22Rv1 (cell line): ENCODE measurements around the gene YEATS4.

Experiments
- H3K27ac ChIP-seq: fragments of 450-650 bp; 2 replicates; pipeline ENCODE4 v1.5.1; 2017
- ZFX ChIP-seq: fragments of 450-650 bp; IDR thresholded peaks from 2 replicates; pipeline ENCODE4 v1.6.1; 2017; ENCODE audit warnings: antibody characterized with exemption, borderline replicate concordance
- TF ChIP-seq, protein P1 (sequence below): fragments of 450-650 bp; IDR thresholded peaks from 2 replicates; pipeline ENCODE4 v1.5.1; 2017; ENCODE audit warnings: mild to moderate bottlenecking

The YEATS4 gene

DNA sequence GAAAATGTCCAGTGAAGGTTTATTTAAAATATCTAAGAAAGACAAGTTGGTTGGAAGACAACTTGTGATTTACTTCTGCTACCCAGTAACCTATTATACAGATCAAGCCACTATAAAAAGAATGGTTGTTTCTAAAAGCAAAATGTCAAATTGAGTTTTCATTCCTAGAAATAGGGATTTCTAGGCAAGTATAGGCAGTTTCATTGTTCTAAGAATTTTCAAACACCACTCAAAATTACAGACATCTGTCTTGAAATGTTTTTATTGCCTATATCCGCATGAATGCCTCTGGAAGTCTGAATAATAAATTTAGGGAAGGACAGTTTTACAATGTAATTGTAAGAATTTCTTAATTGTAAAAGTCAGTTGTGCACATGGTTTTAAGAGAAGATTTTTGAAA lies 8.6 kb downstream of the YEATS4 start:
- TF ChIP-seq, protein P1, sequence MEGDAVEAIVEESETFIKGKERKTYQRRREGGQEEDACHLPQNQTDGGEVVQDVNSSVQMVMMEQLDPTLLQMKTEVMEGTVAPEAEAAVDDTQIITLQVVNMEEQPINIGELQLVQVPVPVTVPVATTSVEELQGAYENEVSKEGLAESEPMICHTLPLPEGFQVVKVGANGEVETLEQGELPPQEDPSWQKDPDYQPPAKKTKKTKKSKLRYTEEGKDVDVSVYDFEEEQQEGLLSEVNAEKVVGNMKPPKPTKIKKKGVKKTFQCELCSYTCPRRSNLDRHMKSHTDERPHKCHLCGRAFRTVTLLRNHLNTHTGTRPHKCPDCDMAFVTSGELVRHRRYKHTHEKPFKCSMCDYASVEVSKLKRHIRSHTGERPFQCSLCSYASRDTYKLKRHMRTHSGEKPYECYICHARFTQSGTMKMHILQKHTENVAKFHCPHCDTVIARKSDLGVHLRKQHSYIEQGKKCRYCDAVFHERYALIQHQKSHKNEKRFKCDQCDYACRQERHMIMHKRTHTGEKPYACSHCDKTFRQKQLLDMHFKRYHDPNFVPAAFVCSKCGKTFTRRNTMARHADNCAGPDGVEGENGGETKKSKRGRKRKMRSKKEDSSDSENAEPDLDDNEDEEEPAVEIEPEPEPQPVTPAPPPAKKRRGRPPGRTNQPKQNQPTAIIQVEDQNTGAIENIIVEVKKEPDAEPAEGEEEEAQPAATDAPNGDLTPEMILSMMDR = no peak
- no peak for TF ChIP-seq ZFX
- H3K27ac ChIP-seq = no peak overlapping the region

DNA sequence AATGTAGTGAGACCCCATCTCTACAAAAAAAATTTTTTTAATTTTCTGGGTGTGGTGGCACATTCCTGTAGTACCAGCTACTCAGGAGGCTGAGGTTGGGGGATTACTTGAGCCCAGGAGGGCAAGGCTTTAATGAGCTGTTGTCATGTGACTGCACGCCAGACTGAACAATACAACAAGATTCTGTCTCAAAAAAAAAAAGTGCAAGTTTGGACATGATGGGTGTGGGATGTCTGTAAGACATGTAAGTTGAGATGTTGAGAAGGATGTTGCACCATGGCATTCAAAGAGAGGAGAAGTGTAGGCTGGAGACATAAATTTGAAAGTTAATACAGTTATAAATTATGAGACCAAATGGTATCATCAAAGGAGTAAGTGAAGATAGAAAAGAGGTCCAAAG lies 23.5 kb downstream of the YEATS4 start:
- TF ChIP-seq, protein P1 = no peak
- no peak for TF ChIP-seq ZFX
- no peak overlapping the region for H3K27ac ChIP-seq

DNA sequence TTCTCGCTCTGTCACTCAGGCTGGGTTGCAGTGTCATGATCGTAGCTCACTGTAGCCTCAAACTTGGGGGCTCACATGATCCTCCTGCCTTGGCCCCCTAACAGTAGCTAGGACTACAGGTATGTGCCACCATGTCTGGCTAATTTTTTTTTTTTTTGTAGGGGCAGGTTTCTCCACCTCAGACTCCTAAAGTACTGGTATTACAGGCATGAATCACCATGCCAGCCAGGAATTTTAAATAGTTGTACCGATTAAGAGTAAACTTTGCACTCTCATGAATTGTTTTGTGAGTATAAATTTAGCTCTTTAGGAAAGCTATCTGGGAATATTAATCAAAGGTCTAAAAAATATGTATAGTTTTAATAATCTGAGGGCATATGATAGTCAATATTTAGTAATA lies 25.5 kb downstream of the YEATS4 start:
- no peak overlapping the region for H3K27ac ChIP-seq
- TF ChIP-seq, protein P1 = no peak
- TF ChIP-seq ZFX = no peak

DNA sequence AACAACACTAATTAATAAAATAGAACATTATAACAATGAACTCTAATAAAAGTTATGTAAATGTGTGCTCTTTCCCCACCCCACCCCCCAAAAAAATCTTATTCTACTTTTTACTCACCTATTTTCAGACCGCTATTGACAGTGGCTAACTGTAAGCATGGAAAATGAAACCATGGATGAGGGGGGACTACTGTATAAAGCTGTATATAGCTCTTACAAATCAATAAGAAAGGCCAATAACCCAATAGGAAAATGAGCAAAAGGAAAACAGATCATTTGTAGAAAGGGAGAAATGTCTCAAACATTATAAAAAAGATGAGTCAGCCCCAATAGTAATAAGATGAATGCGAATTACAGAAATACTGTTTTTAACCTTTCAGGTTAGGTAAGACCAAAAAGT lies 27.4 kb downstream of the YEATS4 start:
- H3K27ac ChIP-seq = no peak overlapping the region
- TF ChIP-seq, protein P1 = no peak
- TF ChIP-seq ZFX = no peak

DNA sequence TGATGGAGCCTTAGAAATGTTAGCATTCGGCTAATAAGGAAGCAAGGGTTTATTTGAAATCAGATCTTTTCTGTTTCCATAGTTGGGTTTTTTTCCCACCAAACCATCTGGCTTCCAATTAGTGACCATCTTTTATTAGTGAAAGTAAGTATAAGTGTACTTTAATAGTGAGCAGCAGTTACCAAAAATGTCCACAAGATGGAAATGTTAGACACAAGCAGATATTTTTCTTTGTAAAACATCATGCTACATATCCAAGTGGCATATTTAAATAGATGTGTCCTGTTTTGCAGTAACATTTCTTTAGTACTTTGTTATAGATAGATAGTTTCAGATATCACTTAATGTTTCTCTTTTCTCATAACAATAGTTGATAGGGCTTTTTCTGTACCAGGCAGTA lies 28.8 kb downstream of the YEATS4 start:
- H3K27ac ChIP-seq = no peak overlapping the region
- TF ChIP-seq ZFX = no peak
- TF ChIP-seq, protein P1 = peak; percentile 68

DNA sequence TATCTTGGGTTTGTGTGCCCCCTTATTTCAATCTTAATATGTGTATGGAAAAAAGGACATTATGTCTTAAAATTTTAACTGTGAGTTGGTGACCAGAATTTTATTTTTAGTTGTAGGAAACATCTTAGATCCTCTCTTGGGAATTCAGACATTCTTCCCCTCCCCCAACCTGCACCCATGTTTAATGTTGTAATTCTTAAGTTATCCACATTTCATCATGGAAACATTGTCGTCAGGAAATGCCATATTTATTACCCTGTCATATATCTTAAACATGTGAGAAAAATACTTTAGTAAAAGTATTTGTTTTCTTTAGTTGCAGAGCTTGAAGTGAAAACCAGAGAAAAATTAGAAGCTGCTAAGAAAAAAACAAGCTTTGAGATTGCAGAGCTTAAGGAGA lies 30.3 kb downstream of the YEATS4 start:
- H3K27ac ChIP-seq = no peak overlapping the region
- TF ChIP-seq, protein P1 = no peak
- TF ChIP-seq ZFX = no peak

DNA sequence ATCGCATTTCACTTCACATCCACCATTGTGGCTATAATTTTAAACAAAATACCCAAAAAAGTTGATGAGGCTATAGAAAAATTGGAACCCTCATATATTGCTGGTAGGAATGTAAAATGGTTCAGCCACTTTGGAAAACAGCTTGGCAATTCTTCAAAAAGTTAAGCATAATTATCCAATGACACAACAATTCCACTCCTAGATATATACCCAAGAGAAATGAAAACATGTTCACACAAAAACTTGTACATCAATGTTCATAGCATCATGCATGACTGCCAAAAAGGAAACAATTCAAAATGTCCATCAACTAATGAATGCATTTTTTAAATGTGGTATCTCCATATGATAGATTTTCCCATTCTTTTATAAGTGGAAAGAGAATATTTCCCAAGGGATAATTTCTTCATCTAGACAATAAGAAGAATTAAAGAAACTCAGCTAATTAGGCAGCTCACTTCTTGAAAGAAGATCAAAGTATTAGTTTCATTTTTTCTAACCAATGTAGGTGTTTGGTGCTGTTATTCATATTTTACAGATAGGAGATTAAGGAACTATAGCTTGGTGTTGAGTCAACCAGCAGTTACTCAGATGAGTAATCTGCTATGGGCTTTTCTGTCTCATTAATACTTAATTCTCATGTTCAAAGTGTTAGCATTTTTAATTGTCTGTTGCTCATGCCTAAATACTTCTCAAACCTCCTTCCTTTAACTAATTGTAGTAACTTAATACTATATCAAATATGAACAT lies 32.8 kb downstream of the YEATS4 start:
- no peak overlapping the region for H3K27ac ChIP-seq
- TF ChIP-seq, protein P1 = no peak
- no peak for TF ChIP-seq ZFX
